ENCODE data around the gene SIAH2.

Gene SIAH2

DNA sequence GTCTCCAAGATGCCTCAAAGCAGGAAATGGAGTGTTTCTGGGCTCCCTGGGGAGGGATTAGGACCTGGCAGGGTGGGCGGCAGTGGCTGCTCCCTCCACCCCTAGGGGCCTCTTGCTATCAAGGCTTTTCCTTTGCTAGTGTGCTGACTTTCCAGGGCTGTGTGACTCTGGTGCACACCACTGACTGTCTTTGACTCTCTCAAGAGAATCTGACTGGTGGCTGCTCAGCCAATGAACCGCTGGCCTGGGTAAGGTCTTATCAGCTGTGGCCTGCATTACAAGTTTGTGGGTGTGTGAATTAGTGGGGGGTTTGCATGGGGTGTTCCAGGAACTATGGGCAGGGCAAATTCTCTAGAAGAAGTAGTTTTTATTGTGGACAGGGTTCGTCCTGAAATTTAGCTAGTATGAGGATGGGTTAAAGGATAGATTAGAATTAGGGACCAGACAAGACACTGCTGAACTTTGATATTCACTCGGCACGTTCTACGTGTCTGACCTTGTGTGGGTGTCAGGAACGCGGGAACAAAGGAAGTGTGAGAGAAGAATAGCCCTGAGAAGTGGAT, 29.5 kb downstream of the SIAH2 start:
- FAIRE-seq: no peak

DNA sequence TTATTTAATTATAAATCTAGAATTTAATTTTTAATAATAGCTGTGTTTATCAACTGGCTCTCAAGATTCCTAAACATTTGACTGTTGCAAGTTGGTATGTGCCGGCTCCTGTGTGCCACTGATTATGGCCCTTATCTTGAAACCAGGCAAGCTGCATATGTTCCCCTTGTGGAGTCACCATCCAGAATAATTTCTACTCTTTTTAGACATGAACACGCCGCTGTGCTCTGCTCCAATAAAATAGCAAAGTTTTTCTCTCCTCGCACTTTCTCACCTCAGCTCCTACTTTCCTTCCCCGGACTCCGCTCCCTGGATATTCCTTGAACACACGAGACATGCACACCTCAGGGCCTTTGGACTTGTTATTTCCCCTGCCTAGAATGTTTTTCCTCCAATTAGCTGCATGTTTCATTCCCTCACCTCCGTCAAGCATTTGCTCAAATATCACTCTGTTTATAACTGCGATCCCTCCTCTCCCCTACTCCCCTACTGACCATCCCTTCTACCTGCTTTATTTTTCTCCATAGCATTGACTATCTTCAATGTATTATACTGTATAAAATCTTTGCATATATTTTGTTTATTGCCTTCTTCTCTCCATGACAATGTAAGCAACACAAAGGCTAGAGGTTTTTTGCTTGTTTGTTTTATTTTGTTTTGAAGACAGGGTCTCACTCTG, 33.1 kb downstream of the SIAH2 start:
- no peak for FAIRE-seq

DNA sequence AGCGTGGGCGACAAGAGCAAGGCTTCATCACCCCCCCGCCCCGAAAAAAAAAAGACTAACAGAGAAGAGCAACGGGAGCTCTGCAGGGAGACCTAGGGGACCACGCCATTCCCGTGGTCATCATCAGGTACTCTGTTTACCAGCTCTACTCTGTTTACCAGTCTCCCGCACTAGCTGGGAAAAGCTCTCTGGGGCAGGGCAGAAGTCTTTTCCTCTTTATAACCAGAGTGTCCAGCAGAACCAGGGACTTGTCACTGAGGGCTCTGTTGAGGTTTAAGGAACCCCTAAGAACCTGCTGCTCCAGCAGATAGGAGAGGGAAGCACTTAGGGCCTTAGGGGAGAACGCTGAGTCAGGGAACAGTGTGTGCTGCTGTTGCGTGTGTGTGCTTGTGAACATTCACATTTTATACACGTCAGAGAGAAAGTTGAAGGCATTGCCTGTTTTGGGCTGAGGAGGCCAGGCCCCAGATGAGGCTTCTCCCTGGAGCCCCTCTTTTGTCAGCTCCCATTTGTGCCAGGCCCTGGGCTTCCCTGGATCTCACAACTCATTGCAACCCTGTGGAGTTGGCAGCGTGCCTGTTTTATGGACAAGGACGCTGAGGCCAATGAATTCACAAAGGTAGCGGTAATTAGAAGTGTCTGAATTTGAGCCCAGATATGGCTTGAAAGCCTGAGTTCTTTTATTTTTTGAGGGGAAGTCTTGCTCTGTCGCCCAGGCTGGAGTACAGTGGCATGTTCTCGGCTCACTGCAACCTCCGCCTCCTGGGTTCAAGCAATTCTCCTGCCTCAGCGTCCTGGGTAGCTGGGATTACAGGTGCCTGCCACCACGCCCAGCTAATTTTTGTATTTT, 35.1 kb downstream of the SIAH2 start:
- FAIRE-seq: no peak

DNA sequence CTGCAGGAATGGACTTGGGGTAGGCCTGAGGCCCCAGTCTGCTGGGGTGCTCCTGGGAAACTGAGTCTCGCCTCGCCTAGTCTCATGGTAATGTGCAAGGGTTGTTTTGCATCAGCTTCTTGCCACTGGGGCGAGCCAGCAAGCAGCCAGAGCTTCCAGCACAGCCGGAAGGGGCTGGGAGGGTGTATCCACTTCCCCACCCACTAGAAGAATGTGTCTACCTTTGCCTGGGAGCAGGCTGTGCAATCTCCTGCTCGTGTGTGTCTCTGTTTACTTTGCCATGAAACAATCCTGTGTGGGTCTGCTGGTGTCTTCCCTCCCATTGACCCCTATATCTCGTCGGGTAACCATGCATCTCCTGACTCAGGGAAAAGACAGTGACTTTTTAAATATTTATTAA, 37.4 kb downstream of the SIAH2 start:
- no peak for FAIRE-seq

DNA sequence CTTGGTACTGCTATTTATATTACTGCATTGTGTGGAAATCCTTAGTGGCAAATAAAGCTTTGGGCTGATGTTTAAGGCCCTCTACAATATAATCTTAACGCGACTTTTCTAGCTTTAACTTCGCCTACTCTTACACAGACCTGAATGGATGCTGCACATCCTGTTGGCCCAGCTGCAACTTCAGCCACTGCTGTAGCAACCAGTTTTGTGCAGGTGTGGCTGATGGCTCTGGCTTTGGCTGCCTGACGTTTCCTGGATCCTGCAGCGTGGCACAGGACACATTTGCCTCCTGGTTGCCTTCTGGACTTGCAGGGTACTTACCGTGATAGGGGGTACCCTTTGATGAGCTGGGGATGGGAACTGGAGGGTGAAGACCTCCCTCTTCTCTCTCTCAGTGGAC, 39.0 kb downstream of the SIAH2 start:
- FAIRE-seq: no peak

DNA sequence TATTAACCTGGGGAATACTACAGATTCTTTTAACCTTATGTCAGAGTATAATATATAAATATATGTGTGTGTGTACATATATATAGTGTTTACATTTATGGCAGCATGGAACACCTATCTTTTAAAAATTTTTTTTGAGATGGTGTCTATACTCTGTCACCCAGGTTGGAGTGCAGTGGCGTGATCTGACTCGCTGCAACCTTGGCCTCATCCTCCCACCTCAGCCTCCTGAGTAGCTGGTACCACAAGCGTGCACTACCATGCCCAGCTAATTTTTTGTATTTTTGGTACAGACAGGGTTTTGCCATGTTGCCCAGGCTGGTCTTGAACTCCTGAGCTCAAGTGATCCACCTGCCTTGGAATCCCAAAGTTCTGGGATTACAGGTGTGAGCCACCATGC, 40.7 kb downstream of the SIAH2 start:
- no peak for FAIRE-seq

DNA sequence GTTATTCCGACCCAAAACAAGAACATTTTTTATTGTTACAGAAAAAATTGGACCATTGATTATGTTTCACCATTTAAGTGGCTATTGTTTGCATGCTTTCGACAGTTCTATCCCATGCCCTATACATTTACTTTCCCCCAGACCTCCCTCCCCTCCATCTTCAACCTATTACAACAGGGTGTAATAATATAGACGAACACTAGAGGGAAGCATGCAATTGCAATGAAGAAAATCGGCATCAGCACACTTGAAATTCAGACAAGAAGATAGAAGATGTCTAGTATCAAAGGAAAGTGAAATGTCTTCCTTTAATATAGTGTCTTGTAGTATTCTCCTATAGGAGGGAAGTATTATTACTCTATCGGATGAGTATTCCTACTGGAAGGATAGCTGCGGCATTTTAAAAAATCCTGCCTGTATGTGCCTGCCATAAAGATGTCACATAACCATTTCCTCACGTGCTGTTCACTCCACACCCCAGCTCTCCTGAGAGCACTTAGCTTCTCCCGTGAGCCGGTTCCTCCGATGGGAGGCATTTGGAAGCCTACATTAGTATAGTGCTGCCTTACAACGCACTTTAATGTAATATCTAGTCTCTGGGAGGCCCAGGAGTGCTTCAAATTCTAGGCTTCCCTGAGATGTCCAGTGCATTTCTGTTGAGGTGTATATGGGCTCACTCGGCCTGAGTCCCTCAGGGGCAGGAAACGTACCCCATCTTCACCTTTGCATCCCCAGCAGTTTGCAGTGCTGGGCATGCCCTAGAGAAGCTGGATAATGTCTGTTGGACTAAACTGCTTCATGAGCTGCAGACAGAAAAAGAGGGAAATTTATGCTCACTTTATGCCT, 41.5 kb downstream of the SIAH2 start:
- no peak for FAIRE-seq

DNA sequence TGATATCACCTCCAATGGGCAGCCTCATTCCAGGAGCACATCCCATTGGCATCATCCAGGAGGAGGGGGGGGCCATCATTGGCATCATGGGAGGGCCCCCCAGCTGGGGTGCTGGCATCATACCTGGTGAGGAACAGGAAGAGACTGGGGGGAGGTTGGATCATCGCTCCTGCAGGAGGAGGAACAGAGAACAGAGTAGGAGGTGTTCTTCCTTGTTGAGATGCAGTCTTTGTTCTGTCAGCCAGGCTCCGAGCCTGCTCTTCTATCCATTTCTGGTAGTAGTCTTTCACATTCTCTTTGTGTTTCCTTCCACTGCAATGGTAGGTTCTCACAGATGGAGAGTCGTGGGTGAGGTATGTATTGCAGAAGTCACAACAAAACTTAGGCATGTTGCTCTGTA, 42.5 kb downstream of the SIAH2 start:
- no peak for FAIRE-seq

DNA sequence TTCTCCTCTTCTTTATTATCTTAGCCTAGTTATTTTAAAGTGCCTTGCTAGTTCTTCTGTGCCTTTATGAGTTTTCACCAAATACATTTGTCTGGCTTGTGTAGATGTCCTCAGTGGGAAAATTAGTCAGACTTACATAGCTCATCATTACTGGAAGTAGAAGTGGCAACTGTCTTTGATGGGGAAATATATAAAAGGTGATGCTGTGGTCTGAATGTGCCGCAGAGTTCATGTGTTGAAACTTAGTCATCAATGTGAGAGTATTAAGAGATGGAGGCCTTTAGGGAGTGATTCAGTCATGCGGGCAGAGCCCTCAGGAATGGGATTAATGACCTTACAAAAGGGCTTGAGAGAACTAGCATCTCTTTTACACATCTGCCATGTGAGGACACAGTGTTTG, 52.9 kb downstream of the SIAH2 start:
- FAIRE-seq: no peak

DNA sequence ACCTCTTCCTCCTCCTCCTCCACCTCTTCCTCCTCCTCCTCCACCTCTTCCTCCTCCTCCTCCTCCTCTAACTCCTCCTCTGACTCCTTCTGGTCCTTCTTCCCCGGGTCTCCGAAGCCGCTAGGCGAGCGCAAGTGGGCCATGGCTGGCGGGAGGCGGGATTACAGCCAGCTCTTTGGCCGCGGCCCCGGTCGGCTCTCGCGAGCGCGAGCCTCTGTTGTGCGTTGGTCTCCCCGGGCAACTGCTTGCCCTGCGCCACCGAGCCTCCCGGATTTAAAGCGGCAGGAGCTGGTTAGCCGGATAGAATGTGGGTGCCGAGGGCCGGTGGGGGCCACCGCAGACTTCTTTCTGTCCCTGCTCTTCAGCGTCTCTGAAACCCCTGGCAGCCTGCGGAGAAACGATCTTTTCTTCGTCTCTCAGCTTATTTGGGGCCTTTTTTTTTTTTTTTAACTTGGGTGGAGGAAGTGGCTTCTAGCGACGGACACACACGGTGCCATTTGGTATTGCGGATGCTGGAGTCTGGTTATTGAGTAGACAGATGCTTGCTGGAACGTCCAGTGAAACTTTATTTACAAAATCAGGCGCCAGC, 59.1 kb downstream of the SIAH2 start, which contains the start of gene ERICH6:
Gene ERICH6, minus strand, starts transcription at position 165 of the 589 bp plus-strand sequence. Its CDS starts 22 bp downstream, at position 143.
- no peak for FAIRE-seq

DNA sequence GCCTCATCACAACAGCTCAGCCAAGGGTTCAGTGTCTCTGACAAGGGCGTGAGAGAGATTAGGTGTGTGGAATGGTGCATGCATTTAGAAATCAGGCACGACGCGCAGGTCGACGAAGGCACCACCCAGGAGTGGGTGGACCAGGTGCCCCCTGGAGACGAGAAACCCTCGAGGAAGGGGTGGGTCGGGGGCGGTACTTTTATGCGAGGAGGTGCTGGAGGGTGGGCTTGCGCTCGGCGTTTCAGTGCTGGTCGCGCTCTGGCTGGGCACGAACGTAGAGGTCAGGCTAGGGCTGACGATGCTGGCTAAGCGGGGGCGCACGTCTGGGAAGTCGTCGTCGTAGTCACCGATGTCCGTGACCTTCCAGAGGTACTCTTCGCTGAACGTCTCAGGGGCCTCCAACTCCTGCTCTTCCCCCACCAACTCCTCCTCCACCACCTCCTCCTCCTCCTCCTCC, 59.6 kb downstream of the SIAH2 start:
- FAIRE-seq: no peak

DNA sequence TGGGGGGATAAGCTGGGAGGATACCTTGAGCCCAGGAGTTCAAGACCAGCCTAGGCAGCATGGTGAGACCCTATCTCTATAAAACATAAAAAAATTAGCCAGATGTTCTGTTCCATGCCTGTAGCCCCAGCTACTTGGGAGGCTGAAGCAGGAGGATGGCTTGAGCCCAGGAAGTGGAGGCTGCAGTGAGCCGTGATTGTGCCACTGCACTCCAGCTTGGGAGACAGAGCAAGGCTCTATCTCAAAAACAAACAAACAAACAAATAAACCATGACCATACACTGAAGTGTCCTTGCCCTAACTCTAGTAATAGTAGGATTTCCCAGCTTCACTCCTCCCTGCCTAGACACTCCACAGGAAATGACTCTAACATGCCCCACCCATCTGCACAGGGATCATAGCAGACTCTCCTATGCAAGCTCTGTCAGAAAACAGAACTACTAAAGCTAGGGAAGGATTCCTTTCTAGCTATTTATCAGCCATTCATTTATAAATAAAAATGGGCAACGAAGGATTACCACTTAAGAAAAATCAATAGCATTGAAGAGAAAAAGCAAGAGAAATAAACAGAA, 63.8 kb downstream of the SIAH2 start:
- FAIRE-seq: no peak

DNA sequence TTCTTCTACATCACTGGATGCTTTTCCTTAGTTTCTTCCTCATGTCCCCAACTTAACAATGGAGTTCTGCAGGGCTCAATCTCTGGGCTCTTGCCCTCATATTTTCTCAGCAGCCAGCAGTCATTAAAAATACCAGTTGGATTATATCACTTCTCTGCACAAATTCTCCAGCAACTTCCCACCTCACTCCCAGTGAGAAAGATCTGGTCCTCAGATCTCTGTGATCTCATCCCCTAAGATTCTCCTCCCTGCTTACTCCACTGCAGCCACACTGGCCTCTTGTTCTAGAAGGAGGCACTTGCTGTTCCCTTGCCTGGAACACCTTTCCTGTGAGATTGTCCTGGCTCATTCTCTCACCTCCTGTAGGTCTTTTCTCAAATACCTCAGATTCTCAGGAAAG, 65.3 kb downstream of the SIAH2 start:
- FAIRE-seq: no peak

DNA sequence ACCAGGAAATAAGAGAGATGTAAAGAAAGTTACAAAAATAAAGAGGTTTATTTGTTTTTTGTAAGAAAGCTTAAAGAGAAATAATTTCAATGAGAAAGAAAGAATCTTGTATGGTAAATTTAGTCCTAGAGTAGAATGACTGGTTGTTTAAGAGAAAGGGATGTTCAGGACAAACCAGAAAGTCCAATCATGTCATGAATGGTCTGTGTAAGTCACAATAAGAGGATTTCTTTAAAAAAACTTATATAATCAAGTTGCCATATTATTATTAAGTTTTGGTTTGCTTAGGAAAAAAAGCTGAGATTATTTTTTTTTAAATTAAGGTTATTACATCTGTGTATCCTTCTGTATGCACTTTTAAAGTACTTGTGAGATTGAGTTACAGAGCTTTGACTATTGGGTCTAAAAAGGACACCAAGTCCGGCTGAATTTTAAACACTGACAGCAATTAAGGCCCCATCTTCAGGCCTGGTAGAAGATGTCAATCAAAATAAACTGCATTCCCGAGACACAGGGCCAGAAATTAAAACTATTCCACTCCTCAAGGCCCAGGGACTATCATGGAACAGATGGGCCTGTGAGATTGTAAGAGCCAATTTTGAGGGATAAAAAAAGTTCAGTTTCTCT, 71.4 kb downstream of the SIAH2 start:
- no peak for FAIRE-seq
